Smooth muscle cell of the brain vasculature (primary cell): ENCODE results near the gene KRT14.
"Not testable (repeated sequence)": the region's sequence is repeated elsewhere in the genome, so short reads cannot be mapped to it uniquely, and the experiment has no call there.

Experiments
- DNase-seq: peaks from one replicate; pipeline ENCODE4 v3.0.0-alpha.2; 2012; ENCODE audit warnings: low read depth, low spot score

KRT14 gene

DNA sequence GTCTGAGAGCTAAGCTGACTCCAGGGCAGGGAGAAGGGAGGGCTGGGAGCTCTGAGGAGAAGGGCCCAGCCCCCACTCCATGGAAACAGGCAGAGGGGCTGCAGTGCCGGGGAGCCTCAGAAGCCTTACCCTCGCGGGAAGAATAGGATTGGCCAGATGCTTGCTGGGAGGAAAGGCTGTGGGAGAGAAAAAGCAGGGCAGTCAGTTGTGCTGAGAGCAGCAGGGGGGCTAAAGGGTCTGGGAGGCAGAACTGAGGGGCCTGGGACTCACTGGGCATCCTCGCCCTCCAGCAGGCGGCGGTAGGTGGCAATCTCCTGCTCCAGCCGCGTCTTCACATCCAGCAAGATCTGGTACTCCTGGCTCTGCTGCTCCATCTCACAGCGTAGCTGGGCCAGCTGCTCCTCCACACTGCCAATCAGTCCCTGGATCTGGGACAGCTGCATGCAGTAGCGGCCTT, 23.4 kb upstream of the KRT14 start:
- not testable (repeated sequence) for DNase-seq

DNA sequence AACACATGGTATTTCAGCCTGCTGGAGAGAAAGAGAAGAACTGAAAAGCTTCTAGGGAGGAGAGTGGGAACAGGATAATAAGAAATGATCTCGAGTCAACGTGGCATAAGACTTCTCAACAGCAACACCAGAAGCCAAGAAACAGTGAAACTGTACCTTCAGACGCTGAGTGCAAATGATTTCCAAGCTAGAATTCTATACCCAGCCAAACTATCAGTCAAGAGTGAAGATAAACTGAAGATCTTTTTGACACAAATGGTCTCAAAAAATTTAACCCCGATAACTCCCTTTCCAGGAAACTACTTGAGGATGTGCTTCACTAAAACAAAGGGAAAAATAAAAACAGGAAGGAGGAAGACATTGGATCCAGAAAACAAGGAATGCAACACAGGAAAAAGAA, 20.2 kb upstream of the KRT14 start:
- DNase-seq: not testable (repeated sequence)

DNA sequence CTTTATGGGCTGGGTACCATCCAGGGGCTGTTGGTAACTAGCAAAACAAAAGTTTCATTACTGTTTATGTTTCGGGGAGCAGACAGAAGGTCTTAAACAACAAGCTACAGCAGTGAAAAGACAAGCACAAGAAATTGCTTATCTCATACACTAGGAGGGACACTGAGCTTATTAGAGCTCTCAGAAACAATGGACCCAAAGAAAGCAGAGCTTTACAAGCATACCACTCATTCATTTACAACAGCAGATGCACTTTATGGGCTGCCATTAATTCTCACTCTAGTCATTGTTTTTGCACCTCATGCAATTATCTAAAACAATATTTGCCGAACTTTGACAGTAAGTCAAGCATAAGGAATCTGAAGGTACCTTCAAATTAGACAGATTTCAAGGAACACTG, 15.8 kb upstream of the KRT14 start:
- no peak for DNase-seq

DNA sequence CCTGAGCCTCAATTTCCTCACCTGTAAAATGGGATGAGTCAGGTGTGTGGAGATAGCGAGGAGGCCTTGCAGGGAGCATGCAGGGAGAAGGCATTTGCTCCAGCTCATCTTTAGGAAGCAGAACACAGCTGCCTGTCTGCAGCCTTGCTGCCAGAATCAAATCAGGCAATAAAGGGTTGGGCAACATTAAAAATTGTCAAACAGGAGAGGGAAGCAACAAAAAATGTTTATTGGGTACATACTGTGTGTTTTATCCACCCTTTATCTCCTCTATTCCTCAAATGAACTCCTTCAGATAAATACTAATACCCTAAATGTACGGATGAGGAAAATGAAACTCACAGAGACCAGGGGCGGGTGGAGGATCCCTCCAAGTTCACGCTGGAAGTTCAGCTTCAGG, 13.6 kb upstream of the KRT14 start:
- DNase-seq: no peak

DNA sequence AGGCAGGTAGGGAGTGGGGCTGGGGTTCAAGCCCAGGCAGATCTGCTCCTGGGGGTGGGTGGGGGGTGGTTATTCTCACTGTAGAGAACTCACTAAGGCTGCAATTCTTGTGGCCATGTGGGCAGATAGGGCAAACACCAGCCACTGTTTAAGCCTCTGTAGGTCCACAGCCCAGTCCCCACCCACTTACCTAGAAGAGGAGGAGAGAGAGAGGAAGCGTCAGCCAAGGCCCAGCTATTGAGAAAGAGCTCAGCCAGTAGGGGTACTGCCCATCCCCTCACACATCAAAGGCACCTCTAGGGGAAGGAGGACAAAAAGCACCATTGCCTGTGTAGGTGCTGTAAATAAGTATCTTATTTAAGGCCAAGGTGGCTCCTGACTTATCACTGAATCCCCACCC, 13.0 kb upstream of the KRT14 start:
- DNase-seq: no peak

DNA sequence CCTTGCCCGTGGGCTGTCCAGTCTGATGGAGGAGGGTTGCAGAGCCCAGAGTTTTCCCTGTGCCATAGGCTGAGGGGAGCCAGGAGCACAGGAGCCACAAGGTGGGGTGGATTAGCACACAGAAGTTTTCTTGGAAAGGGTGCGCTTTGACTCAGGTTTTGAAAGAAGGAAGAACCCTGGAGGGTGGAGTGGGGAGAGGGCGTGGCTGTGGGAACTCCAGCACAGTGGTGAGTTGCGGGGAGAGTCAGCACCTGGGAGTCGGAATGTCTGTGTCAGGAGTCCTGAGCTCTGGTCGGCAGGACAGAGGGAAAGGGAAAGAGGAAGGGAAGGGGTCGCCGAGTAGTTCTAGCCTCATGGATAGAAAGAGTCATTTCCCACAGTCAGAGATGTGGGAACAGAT, 8.9 kb upstream of the KRT14 start:
- DNase-seq: no peak

DNA sequence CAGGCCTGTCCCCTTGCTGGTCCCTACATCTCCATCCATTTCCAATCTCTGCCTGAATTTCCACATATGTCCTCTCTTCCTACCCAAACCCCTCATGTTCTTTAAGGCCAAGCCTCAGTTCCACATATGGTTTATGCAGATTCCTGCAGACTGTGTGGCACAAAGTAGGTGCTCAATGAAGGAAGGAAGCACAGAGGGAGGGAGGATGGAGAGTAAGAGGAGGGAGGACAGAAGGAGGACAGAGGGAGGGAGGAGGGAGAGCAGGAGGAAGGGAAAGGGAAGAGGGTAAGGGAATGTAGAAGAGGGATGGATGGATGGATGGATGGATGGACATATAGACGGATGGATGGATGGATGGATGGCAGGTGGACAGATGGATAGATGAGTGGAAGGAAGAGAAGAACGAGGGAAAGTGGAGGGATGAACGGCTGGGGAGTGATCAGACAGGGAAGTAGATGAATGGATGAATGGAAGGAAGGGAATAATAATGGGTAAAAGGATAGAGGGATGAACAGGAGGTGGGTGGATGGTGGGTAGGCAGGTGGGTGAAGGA, 7.7 kb upstream of the KRT14 start:
- DNase-seq: no peak

DNA sequence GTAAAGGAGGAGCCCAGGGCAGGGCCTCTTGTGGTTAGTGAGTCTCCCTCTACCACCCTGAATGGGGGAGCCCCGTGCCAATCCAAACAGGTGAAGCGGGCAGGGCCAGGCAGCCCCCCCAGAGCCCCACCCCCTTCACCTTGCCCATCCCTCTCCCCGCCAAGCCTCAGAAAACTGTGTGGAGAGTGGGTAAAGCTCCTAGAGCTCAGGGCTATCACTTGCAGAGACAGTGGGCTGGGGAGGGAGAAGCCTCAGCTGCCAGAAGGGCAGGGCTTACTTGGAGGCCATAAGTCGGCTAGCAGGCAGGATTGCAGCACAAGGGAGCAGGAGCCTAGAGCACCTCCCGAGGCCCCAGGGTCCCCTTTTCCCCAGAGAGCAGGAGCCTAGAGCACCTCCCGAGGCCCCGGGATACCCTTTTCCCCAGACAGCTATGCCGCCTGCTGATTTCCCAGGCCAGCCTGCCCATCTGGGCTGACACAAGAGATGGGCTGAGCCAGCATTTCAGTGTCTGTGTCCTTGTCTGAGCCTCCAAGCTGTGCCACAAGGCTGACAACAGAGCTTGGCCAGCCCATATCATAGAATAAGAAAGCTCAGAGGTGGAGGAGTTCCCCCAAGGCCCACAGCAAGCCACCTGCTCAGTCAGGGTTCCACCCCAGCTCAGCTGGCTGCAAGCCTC, 6.7 kb upstream of the KRT14 start:
- no peak for DNase-seq

DNA sequence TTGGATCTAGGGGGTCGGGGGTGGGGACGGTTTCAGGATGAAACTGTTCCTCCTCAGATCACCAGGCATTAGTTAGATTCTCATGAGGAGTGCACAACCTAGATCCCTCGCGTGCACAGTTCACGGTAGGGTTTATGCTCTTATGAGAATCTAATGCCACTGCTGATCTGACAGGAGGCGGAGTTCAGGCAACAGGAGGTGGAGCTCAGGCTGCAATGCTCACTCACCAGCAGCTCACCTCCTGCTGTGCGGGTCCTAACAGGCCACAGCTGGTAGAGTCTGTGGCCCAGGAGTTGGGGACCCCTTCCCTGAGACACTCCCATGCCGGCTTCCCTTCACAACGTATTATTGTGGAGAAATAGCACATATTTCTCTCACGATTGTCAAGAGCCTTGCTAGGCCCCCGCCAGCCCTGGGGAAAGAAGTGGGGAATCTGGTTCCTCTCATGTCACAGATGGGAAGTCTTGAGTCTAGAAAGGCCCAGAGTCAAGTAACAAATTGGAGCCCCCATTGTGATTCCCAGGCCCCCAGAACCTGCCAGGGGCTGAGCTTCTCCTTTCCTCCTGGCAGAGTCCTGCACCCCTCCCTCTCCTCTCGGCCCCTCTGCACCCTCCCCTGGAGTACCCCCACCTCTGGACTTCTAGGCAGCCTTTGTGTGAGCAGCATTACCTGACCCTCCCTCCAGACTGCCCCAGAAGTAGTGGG, 6.1 kb upstream of the KRT14 start:
- no peak for DNase-seq

DNA sequence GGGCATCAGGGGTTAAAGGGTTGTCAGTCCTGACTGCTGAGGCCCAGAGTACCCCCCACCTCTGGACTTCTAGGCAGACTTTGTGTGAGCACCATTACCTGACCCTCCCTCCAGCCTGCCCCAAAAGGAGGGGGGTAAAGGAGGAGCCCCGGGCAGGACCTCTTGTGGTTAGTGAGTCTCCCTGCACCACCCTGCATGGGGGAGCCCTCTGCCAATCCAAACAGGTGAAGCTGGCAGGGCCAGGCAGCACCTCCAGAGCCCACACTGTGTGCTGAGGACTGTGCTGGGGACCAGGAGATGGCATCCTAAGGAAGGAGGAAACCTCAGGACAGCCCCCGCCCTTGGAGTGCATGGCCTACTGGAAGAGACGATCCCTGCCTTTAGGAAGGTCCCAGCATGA, 2.6 kb upstream of the KRT14 start:
- DNase-seq: no peak

DNA sequence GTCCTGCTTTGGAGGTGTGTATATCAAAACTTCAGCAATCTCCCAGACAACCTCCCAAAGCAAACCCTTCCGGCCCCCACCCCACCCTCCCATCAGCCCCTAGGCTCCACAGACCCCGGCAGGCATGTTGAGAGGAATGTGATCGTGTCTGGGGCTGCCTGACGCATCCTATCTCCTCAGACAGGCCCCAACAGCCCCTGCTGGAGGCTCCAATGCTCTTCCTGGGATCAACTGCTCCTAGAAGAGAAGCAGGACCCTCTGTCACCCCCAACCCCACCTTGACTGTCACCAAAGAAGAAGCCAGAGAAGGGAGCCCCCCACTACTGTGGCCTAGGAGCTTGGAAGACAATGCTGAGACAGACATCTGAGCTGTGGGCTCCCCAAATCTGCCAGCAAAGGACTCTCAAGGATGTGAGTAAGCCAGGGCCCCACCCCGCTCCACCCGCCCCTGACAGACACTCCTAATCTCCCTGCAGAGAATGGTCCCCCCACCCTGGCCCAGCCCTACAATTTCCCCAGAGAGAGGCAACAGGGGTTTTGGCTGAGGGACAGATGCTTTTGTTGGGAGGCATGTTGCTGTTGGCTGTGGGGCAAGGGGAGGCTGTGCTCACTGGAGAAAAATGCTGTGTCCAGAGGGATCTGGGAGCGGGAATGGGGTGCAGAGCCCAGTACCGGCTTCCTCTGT, 1.6 kb upstream of the KRT14 start:
- no peak for DNase-seq

DNA sequence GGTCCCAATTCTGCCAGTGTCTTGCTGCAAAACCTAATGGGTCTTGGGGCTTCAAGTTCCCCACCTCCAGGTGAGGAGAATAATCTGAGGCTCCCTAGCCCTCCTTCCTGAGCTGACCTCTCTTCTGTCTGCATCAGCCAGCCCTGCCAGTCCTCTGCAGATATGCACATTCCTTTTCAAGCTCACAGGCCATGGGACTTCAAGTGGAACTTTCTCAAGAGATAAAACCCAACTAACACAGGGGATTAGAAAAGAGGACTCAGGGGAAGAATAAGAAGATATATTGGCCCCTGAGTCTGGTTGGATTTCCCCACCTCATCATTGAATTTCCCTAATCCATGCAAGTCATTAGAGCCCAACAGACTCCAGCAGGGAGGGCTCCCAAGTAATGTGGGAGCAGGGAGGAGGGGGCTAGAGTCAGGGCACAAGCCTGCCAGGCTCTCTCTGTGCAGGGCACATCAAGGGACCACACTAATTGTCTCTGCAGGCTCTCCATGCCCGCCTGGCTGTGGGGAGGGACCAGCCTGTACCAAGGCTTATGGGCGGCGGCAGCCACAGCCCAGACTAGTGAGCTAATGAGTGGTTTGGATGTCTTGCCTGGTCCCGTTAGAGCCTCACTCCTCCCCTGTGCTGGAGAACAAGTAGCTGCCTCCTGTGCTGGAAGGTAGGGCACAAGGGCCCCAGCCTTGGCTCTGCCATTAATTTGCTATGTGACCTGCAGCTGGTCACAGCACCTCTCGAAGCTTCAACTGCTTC, 1.2 kb downstream of the KRT14 start:
- no peak for DNase-seq

DNA sequence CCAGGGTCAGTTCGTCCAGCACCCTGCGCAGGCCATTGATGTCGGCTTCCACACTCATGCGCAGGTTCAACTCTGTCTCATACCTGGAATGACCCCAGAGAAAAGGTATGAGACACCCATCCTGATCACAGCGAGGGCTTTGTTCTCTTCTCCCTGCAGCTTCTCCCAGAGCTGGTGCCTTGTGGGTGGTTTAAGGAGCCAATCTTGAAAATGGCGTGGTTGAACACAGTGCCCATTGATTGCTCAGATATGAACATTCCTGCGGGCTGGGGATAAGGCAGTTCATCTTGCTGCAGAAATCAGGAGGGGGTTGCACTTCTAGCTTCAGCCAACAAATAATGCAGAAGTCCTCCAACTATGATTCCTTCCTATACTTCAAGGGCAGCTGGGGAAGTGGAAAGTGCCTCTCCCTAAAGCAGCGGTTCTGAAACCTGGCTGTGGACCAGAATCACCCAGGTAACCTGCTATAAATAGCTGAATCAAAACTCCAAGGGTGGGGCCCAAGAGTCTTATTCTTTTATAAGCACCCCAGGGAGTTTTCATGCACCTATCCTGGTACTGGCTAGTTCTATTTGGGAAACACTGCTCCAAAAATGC, 2.3 kb downstream of the KRT14 start:
- not testable (repeated sequence) for DNase-seq

DNA sequence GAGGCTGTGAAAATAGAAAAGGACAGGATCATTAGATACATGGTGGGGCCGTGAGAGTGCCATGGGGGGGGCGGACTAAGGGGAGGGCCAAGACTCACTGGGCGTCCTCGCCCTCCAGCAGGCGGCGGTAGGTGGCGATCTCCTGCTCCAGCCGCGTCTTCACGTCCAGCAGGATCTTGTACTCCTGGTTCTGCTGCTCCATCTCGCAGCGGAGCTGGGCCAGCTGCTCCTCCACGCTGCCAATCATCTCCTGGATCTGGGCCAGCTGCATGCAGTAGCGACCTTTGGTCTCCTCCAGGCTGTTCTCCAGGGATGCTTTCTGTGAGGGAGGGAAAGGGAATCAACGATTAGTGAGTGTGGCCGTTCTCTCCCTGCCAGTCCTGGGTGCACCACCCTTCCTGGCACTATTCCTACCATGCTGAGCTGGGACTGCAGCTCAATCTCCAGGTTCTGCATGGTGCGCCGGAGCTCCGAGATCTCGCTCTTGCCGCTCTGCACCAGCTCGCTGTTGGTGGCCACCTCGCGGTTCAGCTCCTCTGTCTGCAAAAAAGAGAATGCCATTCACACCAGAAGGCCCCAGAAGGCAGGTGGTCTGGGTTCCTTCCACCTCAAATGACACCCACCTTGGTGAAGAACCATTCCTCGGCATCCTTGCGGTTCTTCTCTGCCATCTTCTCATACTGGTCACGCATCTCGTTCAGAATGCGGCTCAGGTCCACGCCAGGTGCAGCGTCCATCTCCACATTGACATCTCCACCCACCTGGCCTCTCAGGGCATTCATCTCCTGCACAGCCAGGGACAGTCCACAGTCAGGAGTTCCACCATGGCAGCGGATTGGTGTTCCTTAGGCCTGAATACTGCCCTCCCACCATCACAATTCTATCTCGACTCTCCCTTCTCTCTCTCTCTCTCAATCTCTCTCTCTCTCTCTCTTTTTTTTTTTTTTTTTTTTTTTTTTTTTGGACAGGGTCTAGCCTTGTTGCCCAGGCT, 3.3 kb downstream of the KRT14 start:
- DNase-seq: no peak

DNA sequence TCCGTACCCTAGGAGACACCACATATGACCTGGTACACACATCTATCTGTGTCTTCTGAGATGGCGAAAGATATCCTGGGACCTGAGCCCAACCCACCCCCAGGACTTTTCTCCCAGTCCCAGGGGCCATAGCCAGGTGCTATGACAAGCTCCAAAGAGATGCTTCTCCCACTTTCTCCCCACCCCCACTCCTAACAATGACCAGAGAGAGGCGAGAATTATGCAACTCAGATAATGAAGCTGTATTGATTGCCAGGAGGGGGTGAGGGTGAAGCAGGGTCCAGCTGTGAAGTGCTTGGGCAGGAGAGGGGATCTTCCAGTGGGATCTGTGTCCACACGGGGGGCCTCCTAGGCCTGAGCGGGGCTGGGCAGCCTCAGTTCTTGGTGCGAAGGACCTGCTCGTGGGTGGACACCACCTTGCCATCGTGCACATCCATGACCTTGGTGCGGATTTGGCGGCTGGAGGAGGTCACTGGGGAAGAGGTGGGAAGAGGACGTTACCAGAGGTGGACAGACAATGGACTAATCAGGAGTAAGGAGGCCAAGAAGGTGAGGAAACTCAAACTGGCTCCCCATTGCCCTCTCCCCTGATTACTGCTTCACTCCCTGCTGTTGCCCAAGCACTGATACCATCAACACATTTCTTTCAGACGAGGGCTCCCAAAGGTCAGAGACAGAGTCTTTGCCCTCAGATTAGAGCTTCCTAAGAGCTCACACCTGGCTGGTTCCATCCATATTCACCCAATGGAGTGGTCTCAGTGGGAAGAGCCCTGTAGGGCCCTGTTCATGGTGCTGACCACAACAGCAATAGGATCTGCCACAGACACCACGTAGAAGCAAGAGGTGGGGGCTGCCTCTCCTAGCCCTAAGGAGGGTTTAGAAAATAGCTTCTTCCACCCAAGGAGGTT, 4.4 kb downstream of the KRT14 start:
- not testable (repeated sequence) for DNase-seq

DNA sequence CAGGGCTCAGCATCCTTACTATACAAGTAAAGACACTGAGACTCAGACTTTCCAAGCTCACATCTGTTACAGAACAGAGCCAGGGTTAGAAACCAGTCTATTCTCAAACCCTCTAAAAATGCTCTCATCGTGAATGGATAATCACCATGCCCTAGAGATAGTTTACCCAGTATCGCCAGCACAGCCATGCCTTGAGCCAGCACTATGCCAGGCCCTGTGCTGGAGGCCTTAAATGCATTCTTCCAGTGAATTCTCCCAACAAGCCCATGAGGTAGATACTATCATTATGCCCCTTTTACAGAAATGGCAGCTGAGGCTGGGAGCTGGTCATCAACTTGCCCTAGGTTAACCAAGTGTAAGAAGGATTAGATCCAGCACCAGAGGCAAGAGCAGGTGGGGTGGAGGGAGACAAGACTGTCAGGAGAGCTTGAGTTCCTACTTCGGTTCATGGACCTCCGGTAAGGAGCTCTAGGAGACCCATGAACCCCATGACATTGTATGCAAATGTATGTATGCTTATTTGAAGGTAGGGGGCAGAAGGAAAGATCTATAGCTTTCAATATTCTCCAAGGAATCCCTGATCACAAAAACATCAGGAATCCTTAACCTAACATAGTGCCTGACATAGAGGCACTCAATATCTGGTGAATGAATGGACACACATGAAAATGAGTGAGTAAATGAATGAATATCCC, 5.2 kb downstream of the KRT14 start:
- DNase-seq: no peak

DNA sequence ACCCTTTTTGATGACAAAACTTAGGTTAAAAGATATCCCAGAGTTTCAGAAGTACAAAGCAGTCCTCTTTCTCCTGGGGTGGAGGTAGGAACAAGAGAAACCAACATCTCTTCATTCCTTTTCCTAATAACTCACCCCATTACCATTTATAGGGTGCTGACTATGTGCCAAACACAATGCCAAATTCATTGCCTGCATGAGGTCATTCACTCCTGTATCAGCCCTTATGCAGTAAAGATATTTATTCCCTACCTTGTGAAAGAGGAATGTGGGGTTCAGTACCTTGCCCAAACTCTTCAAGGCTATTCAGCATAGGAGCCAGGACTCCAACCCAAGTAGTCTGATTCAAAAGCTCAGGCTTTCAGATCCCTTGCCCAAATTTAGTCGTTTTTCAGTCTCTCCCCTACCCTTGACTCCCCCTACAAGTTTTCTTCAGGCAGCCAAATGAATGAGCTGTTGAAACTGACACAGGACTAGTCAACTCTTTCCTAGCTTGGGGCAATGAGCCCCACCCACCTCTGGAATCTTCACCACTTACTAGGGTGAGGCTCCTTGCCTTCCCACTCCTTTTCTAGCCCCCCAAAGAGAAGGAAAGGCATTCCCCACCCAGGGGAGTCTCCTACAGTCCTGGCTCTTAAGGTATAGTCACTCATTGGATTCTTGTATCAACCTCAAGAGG, 5.9 kb downstream of the KRT14 start:
- DNase-seq: no peak

DNA sequence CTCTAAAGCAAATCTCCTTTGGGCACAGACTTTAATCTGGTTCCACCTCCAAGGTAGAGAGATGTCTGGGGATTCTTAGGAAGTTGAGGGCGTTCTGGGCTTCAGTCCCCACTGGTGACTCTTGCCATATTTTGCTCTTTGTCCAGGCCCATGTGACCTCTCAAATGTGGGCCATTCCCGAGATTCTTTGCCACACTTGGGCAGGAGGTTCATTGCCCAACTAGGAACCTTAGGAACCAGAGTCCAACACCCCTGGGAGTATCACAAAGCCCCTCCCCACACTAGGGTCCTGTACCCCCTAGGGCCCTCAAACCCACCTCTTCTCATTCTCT, 6.5 kb downstream of the KRT14 start:
- DNase-seq: no peak
